GM12865 (cell line): Measurements from ENCODE around the gene ZNF622.
"Not testable (repeated sequence)": the region's sequence is repeated elsewhere in the genome, so short reads cannot be mapped to it uniquely, and the experiment has no call there.

Source experiments
- DNase-seq: peaks from one replicate; pipeline ENCODE4 v3.0.0; 2010; ENCODE audit warnings: low read depth
- H3K4me3 ChIP-seq: 2 replicates; pipeline ENCODE4 v1.5.1; 2011; ENCODE audit warnings: mild to moderate bottlenecking, low read depth, low read length, control low read depth
- CTCF ChIP-seq: IDR thresholded peaks from 2 replicates; pipeline ENCODE4 v1.5.1; 2011; ENCODE audit warnings: low read length, control low read depth, low read depth, inconsistent platforms; ENCODE audit not compliant: insufficient read depth; ENCODE audit errors: missing control alignments

ZNF622 gene

GRCh38 chr5:16455668-16456067 is 9.9 kb downstream of the ZNF622 start:
- no peak overlapping the region for H3K4me3 ChIP-seq
- no peak for DNase-seq
- TF ChIP-seq CTCF = no peak

GRCh38 chr5:16454686-16455085 is 10.9 kb downstream of the ZNF622 start:
- H3K4me3 ChIP-seq = no peak overlapping the region
- DNase-seq = no peak

GRCh38 chr5:16453609-16454008 is 12.0 kb downstream of the ZNF622 start:
- no peak overlapping the region for H3K4me3 ChIP-seq
- no peak for DNase-seq
- TF ChIP-seq CTCF = no peak

More at GRCh38 chr5:16454686-16455085, 10.9 kb downstream of the ZNF622 start:
- TF ChIP-seq CTCF = no peak

GRCh38 chr5:16450163-16450562 is 15.4 kb downstream of the ZNF622 start:
- TF ChIP-seq CTCF = no peak
- no peak overlapping the region for H3K4me3 ChIP-seq

GRCh38 chr5:16446993-16447392 is 18.6 kb downstream of the ZNF622 start:
- TF ChIP-seq CTCF = no peak
- no peak overlapping the region for H3K4me3 ChIP-seq
- DNase-seq = no peak

More at GRCh38 chr5:16450163-16450562, 15.4 kb downstream of the ZNF622 start:
- no peak for DNase-seq

- no peak for DNase-seq
- H3K4me3 ChIP-seq = no peak overlapping the region
- TF ChIP-seq CTCF = no peak
Observed at GRCh38 chr5:16437977-16438376, 27.6 kb downstream of the ZNF622 start.

GRCh38 chr5:16436065-16436682 is 29.4 kb downstream of the ZNF622 start:
- not testable (repeated sequence) for H3K4me3 ChIP-seq, DNase-seq
